GM18508 (cell line): Measurements from ENCODE around the gene EP400.

Experiments
- ATAC-seq: cut with Tn5 transposase; IDR thresholded peaks from one replicate; pipeline ENCODE4 v1.9.1; 2021; ENCODE audit warnings: moderate number of reproducible peaks; ENCODE audit not compliant: insufficient read depth, unreplicated experiment

EP400 gene

GRCh38 chr12:131949431-131950181 is at the start of gene EP400:
EP400 (plus strand) TSS chr12:131949942; CDS start chr12:131960620, 10,678 bp downstream.
- ATAC-seq = peak; percentile 38

GRCh38 chr12:131900397-131900796 is 49.3 kb upstream of the EP400 start:
- ATAC-seq = no peak

GRCh38 chr12:131901431-131902331 is 48.1 kb upstream of the EP400 start:
- ATAC-seq = no peak

GRCh38 chr12:131902332-131903241 is 47.2 kb upstream of the EP400 start:
- ATAC-seq = no peak

- no peak for ATAC-seq
Observed at GRCh38 chr12:131903270-131904255, 46.2 kb upstream of the EP400 start.

GRCh38 chr12:131904346-131904745 is 45.4 kb upstream of the EP400 start:
- ATAC-seq = no peak

- ATAC-seq = no peak
Observed at GRCh38 chr12:131905081-131905629, 44.6 kb upstream of the EP400 start.

GRCh38 chr12:131905630-131906091 is 44.1 kb upstream of the EP400 start:
- no peak for ATAC-seq

GRCh38 chr12:131907379-131908091 is 42.2 kb upstream of the EP400 start:
- ATAC-seq = no peak

GRCh38 chr12:131908092-131909080 is 41.4 kb upstream of the EP400 start:
- ATAC-seq = no peak

- no peak for ATAC-seq
Observed at GRCh38 chr12:131909081-131909751, 40.5 kb upstream of the EP400 start.

GRCh38 chr12:131909752-131910219 is 40.0 kb upstream of the EP400 start:
- ATAC-seq = no peak

GRCh38 chr12:131910302-131911027 is 39.3 kb upstream of the EP400 start:
- ATAC-seq = no peak

GRCh38 chr12:131911028-131911650 is 38.6 kb upstream of the EP400 start:
- no peak for ATAC-seq

GRCh38 chr12:131911851-131912477 is 37.8 kb upstream of the EP400 start:
- no peak for ATAC-seq
